ENCODE measurements around the gene MARK4.

DNA sequence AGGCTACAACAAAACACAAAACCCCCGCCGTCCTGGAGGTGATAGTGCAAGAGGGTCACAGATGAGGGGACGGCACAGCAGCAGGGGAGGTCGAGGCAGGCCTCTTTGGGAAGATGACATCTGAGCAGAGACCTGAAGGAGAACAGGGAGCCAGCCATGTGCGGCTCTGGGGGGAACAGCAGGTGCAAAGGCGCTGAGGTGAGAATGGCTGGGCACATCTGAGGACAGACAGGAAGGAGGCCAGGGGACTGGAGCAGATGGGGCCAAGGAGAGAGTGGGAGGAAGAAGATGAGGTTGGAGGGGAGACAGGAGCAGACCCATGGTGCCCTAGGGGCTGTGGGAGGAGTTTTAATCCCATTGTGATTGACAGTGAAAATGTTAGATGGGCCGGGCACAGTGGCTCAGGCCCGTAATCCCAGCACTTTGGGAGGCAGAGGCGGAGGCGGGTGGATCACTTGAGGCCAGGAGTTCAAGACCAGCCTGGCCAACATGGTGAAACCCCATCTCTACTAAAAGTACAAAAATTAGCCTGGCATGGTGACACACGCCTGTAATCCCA lies 73.4 kb downstream of the MARK4 start:
- TF ChIP-seq POLR2A (IDR thresholded peaks at IDR 0.05): no peak
- TF ChIP-seq, protein P1, sequence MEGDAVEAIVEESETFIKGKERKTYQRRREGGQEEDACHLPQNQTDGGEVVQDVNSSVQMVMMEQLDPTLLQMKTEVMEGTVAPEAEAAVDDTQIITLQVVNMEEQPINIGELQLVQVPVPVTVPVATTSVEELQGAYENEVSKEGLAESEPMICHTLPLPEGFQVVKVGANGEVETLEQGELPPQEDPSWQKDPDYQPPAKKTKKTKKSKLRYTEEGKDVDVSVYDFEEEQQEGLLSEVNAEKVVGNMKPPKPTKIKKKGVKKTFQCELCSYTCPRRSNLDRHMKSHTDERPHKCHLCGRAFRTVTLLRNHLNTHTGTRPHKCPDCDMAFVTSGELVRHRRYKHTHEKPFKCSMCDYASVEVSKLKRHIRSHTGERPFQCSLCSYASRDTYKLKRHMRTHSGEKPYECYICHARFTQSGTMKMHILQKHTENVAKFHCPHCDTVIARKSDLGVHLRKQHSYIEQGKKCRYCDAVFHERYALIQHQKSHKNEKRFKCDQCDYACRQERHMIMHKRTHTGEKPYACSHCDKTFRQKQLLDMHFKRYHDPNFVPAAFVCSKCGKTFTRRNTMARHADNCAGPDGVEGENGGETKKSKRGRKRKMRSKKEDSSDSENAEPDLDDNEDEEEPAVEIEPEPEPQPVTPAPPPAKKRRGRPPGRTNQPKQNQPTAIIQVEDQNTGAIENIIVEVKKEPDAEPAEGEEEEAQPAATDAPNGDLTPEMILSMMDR (IDR thresholded peaks at IDR 0.05): no peak
